Gastrocnemius medialis (tissue), 4 donors: ENCODE results near the gene SOD3.

ENCODE experiments used
- CTCF ChIP-seq, 5 experiments: fragments of 450-650 bp in 3 of 5; fragments of 200-600 bp in 2 of 5; sonication (generic) in 2 of 5; IDR thresholded peaks in 4 of 5; conservative IDR thresholded peaks in 1 of 5; 1 replicate in 4 of 5; 2 replicates in 1 of 5; pipeline ENCODE4 v1.5.1; 2016 to 2019; ENCODE audit warnings: antibody characterized with exemption in 5 of 5, mild to moderate bottlenecking in 3 of 5, moderate library complexity in 3 of 5
- POLR2A ChIP-seq, 2 donors: fragments of 450-650 bp; IDR thresholded peaks; one replicate each; pipeline ENCODE4 v1.6.1; 2017; ENCODE audit warnings: antibody characterized with exemption in 2 of 2, mild to moderate bottlenecking in 2 of 2, moderate library complexity in 2 of 2

GRCh38 chr4:24837336-24837735 lies 42.0 kb downstream of the SOD3 start:
- TF ChIP-seq CTCF (IDR thresholded peaks at IDR 0.05 in 4 of 5, conservative IDR thresholded peaks at IDR 0.05 in 1 of 5) (no peak), POLR2A (IDR thresholded peaks at IDR 0.05) (no peak)
